HG03066 (cell line): ENCODE data around the gene SIK3.
"Not testable (repeated sequence)": the region's sequence is repeated elsewhere in the genome, so short reads cannot be mapped to it uniquely, and the experiment has no call there.

ENCODE experiments used
- ATAC-seq: cut with Tn5 transposase; IDR thresholded peaks from one replicate; pipeline ENCODE4 v1.9.1; 2021; ENCODE audit warnings: low read depth; ENCODE audit not compliant: unreplicated experiment

The SIK3 gene

GRCh38 chr11:116851626-116852025 lies 246.6 kb downstream of the SIK3 start:
- ATAC-seq = no peak

GRCh38 chr11:116849486-116849885 lies 248.7 kb downstream of the SIK3 start:
- no peak for ATAC-seq

- ATAC-seq = no peak
Observed at GRCh38 chr11:116849060-116849459, 249.2 kb downstream of the SIK3 start.

GRCh38 chr11:116847612-116848011 lies 250.6 kb downstream of the SIK3 start:
- ATAC-seq = no peak

- ATAC-seq = no peak
Observed at GRCh38 chr11:116844722-116845121, 253.5 kb downstream of the SIK3 start.

GRCh38 chr11:116843661-116844060 lies 254.6 kb downstream of the SIK3 start:
- ATAC-seq = no peak

- no peak for ATAC-seq
Observed at GRCh38 chr11:116842909-116843308, 255.3 kb downstream of the SIK3 start.

GRCh38 chr11:116842117-116842516 lies 256.1 kb downstream of the SIK3 start:
- no peak for ATAC-seq

- no peak for ATAC-seq
Observed at GRCh38 chr11:116840746-116841296, 257.4 kb downstream of the SIK3 start.

GRCh38 chr11:116840224-116840745 lies 257.9 kb downstream of the SIK3 start:
- no peak for ATAC-seq

- no peak for ATAC-seq
Observed at GRCh38 chr11:116838321-116839084, 259.7 kb downstream of the SIK3 start.

- no peak for ATAC-seq
Observed at GRCh38 chr11:116837231-116838091, 260.8 kb downstream of the SIK3 start, which contains the start of gene APOA1. Gene APOA1, minus strand, starts transcription at chr11:116837622. Its CDS starts 235 bp downstream, at chr11:116837387.

GRCh38 chr11:116836632-116836991 lies 261.6 kb downstream of the SIK3 start:
- ATAC-seq = no peak

GRCh38 chr11:116835791-116836631 lies 262.2 kb downstream of the SIK3 start:
- ATAC-seq = peak; percentile 84

- ATAC-seq = peak; percentile 34
Observed at GRCh38 chr11:116835042-116835772, 263.0 kb downstream of the SIK3 start.

GRCh38 chr11:116834535-116835041 lies 263.6 kb downstream of the SIK3 start:
- ATAC-seq = not testable (repeated sequence)

- ATAC-seq = no peak
Observed at GRCh38 chr11:116833816-116834534, 264.3 kb downstream of the SIK3 start.

GRCh38 chr11:116833491-116833815 lies 264.8 kb downstream of the SIK3 start:
- ATAC-seq = no peak
